ENCODE results near the gene TMEM98. TPM values are rescaled to one million over a fixed set of nuclear protein-coding genes. Genes with fewer than 3 reads are reported as not detected.
"Not testable (repeated sequence)": the region's sequence is repeated elsewhere in the genome, so short reads cannot be mapped to it uniquely, and the experiment has no call there.

TMEM98 gene
- not detected for polyA plus RNA-seq (ENCODE audit: low read depth in 6 of 6)

- H3K27ac Mint-ChIP-seq, result no peak within 1 kb of the TSS
- peaks cover 0 to 3% (median 0%) of the 10 kb centered on the region in 7 donors for H3K9me3 Mint-ChIP-seq
- H3K36me3 Mint-ChIP-seq, result no peaks in the 10 kb centered on the region
- peaks cover 0 to 5% (median 0%) of the 10 kb centered on the region in 3 donors for H3K4me1 Mint-ChIP-seq
- H3K27me3 Mint-ChIP-seq, result peaks cover 24 to 50% (median 44%) of the 10 kb centered on the region in 3 donors
- H3K4me3 Mint-ChIP-seq, result peak within 1 kb of the TSS in 7 of 8 donors; percentile 28 to 70 (median 54)
- DNase-seq, result no peak
- no peak for ATAC-seq (ENCODE audit: low read depth in 2 of 2)
Measured at GRCh38 chr17:32927724-32928585, at the start of gene TMEM98. TMEM98 (plus strand) TSS chr17:32928153; CDS start chr17:32931529, 3,376 bp downstream.

DNA sequence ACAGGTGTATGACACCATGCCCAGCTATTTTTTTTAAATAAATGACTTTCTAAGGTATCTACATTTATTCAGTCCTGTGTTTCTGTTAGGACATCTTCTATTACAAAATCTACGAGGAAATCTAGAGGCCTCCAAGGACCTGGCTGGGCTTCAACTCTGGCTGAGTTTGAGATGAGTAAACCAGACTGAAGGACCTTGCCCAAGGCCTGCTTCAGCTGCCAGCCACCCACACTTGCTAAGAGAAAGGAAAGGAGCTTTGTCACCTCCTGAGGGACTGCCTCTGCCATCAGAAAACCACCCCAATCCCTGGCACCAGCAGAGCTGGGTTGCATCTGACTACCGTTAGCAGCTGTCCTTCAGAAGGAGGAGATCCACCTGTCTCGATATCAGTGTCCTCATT, 49.7 kb upstream of the TMEM98 start:
- H3K27me3 Mint-ChIP-seq, result peaks cover 22 to 26% (median 24%) of the 10 kb centered on the region in 3 donors
- H3K36me3 Mint-ChIP-seq, result no peaks in the 10 kb centered on the region
- H3K4me1 Mint-ChIP-seq, result peaks cover 5 to 14% (median 12%) of the 10 kb centered on the region in 3 donors
- H3K27ac Mint-ChIP-seq, result no peak overlapping the region
- no peak for ATAC-seq (ENCODE audit: low read depth in 2 of 2)
- H3K9me3 Mint-ChIP-seq, result peaks cover 0 to 1% (median 0%) of the 10 kb centered on the region in 7 donors
- H3K4me3 Mint-ChIP-seq, result peak overlapping the region in 4 of 8 donors; percentile 27 to 89 (median 85)
- no peak for DNase-seq

GRCh38 chr17:32879134-32879533, 48.8 kb upstream of the TMEM98 start:
- no peak overlapping the region for H3K27ac Mint-ChIP-seq
- peak overlapping the region in 1 of 8 donors; percentile 88 for H3K4me3 Mint-ChIP-seq
- DNase-seq (no peak), ATAC-seq (ENCODE audit: low read depth in 2 of 2) (no peak)
- H3K9me3 Mint-ChIP-seq, result peaks cover 0 to 2% (median 0%) of the 10 kb centered on the region in 7 donors
- H3K36me3 Mint-ChIP-seq, result no peaks in the 10 kb centered on the region
- peaks cover 5 to 14% (median 12%) of the 10 kb centered on the region in 3 donors for H3K4me1 Mint-ChIP-seq
- peaks cover 26 to 33% (median 31%) of the 10 kb centered on the region in 3 donors for H3K27me3 Mint-ChIP-seq

- peaks cover 41 to 50% (median 43%) of the 10 kb centered on the region in 3 donors for H3K27me3 Mint-ChIP-seq
- DNase-seq (no peak), ATAC-seq (ENCODE audit: low read depth in 2 of 2) (no peak)
- peak overlapping the region in 1 of 8 donors; percentile 42 for H3K4me3 Mint-ChIP-seq
- no peaks in the 10 kb centered on the region for H3K36me3 Mint-ChIP-seq
- H3K4me1 Mint-ChIP-seq, result peaks cover 5 to 13% (median 9%) of the 10 kb centered on the region in 3 donors
- peaks cover 0 to 2% (median 0%) of the 10 kb centered on the region in 7 donors for H3K9me3 Mint-ChIP-seq
- H3K27ac Mint-ChIP-seq, result no peak overlapping the region
Measured at GRCh38 chr17:32880671-32881453, 47.1 kb upstream of the TMEM98 start.

- no peak overlapping the region for H3K27ac Mint-ChIP-seq
- peaks cover 0 to 7% (median 5%) of the 10 kb centered on the region in 3 donors for H3K4me1 Mint-ChIP-seq
- peaks cover 51 to 56% (median 55%) of the 10 kb centered on the region in 3 donors for H3K27me3 Mint-ChIP-seq
- ATAC-seq (ENCODE audit: low read depth in 2 of 2) (no peak), DNase-seq (no peak)
- H3K9me3 Mint-ChIP-seq, result peaks cover 0 to 2% (median 0%) of the 10 kb centered on the region in 7 donors
- no peak overlapping the region for H3K4me3 Mint-ChIP-seq
- no peaks in the 10 kb centered on the region for H3K36me3 Mint-ChIP-seq
Measured at GRCh38 chr17:32882029-32882428, 45.9 kb upstream of the TMEM98 start.

- no peak overlapping the region for H3K4me3 Mint-ChIP-seq
- ATAC-seq (ENCODE audit: low read depth in 2 of 2), result no peak
- H3K4me1 Mint-ChIP-seq, result peaks cover 0 to 2% (median under 1%) of the 10 kb centered on the region in 3 donors
- no peaks in the 10 kb centered on the region for H3K36me3 Mint-ChIP-seq
- no peak overlapping the region for H3K27ac Mint-ChIP-seq
- H3K27me3 Mint-ChIP-seq, result peaks cover 51 to 57% (median 56%) of the 10 kb centered on the region in 3 donors
- H3K9me3 Mint-ChIP-seq, result peaks cover 0 to 2% (median 0%) of the 10 kb centered on the region in 7 donors
- no peak for DNase-seq
Measured at GRCh38 chr17:32882734-32883133, 45.2 kb upstream of the TMEM98 start.

DNA sequence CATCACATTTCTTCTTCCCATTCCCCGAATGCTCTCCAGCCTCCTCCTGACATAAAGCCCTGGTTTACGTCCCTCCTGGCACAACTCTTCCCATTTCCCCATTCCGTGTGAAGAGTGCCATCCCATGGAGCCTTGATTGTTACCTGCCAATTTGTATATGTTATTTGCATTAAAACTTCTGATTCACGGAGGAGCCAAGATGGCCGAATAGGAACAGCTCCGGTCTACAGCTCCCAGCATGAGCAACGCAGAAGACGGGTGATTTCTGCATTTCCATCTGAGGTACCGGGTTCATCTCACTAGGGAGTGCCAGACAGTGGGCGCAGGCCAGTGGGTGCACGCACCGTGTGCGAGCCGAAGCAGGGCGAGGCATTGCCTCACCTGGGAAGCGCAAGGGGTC, 41.0 kb upstream of the TMEM98 start:
- not testable (repeated sequence) for DNase-seq

DNA sequence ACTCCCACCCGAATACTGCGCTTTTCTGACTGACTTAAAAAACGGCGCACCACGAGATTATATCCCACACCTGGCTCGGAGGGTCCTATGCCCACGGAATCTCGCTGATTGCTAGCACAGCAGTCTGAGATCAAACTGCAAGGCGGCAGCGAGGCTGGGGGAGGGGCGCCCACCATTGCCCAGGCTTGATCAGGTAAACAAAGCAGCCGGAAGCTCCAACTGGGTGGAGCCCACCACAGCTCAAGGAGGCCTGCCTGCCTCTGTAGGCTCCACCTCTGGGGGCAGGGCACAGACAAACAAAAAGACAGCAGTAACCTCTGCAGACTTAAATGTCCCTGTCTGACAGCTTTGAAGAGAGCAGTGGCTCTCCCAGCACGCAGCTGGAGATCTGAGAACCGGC, 40.5 kb upstream of the TMEM98 start:
- not testable (repeated sequence) for ATAC-seq (ENCODE audit: low read depth in 2 of 2); DNase-seq; H3K4me1 Mint-ChIP-seq; H3K4me3 Mint-ChIP-seq; H3K27ac Mint-ChIP-seq; H3K9me3 Mint-ChIP-seq; H3K36me3 Mint-ChIP-seq
- H3K27me3 Mint-ChIP-seq, result peaks cover 36 to 40% (median 40%) of the 10 kb centered on the region in 3 donors

More for the DNA sequence above, 41.0 kb upstream of the TMEM98 start:
- not testable (repeated sequence) for H3K4me1 Mint-ChIP-seq; H3K4me3 Mint-ChIP-seq; H3K36me3 Mint-ChIP-seq; H3K27ac Mint-ChIP-seq; ATAC-seq (ENCODE audit: low read depth in 2 of 2); H3K9me3 Mint-ChIP-seq
- peaks cover 40 to 45% (median 45%) of the 10 kb centered on the region in 3 donors for H3K27me3 Mint-ChIP-seq

GRCh38 chr17:32894245-32894644, 33.7 kb upstream of the TMEM98 start:
- Mint-ChIP-seq H3K27me3 (peaks cover 11 to 29% (median 26%) of the 10 kb centered on the region in 3 donors), H3K4me1 (no peaks in the 10 kb centered on the region), H3K9me3 (peaks cover 0 to 4% (median 0%) of the 10 kb centered on the region in 7 donors), H3K27ac (no peak overlapping the region), H3K4me3 (no peak overlapping the region), H3K36me3 (no peaks in the 10 kb centered on the region)
- DNase-seq, result no peak
- ATAC-seq (ENCODE audit: low read depth in 2 of 2), result no peak

DNA sequence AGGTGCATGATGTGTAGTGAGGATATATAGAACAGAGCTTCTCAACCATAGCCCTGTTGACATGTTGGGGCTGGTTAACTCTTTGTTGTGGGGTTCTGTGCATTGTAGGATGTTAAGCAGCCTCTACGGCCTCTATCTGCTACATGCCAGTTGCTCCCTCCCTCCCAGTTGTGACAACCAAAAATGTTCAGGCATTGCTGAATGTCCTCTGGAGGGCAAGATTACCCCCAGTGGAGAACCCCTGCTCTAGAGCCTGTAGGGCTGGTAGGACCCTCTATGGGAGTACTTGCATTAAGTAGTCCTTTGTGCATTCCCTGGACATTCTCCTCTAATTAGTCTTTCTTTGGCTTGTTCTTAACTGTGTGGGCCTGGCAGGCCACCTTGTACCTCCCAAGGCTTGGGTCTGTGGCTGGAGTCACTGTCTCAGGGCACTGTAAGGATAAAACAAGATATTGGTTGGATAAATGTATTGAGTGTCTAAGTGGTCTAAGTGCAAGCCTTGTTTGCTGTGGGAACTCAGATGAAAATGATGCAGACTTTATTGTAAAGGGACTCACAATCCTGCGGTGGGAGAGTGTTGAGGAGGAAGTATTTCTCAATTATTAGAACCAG, 31.2 kb upstream of the TMEM98 start:
- no peak for DNase-seq
- Mint-ChIP-seq H3K27ac (no peak overlapping the region), H3K27me3 (peaks cover 11 to 29% (median 26%) of the 10 kb centered on the region in 3 donors), H3K36me3 (no peaks in the 10 kb centered on the region), H3K9me3 (peaks cover 0 to 4% (median under 1%) of the 10 kb centered on the region in 7 donors), H3K4me3 (no peak overlapping the region), H3K4me1 (no peaks in the 10 kb centered on the region)
- ATAC-seq (ENCODE audit: low read depth in 2 of 2), result no peak

- ATAC-seq (ENCODE audit: low read depth in 2 of 2), result no peak
- H3K4me3 Mint-ChIP-seq, result no peak overlapping the region
- no peaks in the 10 kb centered on the region for H3K4me1 Mint-ChIP-seq
- H3K27ac Mint-ChIP-seq, result no peak overlapping the region
- H3K36me3 Mint-ChIP-seq, result no peaks in the 10 kb centered on the region
- H3K27me3 Mint-ChIP-seq, result peaks cover 8 to 33% (median 31%) of the 10 kb centered on the region in 3 donors
- no peak for DNase-seq
- peaks cover 0 to 4% (median 0%) of the 10 kb centered on the region in 7 donors for H3K9me3 Mint-ChIP-seq
Measured at GRCh38 chr17:32899236-32900013, 28.5 kb upstream of the TMEM98 start.

DNA sequence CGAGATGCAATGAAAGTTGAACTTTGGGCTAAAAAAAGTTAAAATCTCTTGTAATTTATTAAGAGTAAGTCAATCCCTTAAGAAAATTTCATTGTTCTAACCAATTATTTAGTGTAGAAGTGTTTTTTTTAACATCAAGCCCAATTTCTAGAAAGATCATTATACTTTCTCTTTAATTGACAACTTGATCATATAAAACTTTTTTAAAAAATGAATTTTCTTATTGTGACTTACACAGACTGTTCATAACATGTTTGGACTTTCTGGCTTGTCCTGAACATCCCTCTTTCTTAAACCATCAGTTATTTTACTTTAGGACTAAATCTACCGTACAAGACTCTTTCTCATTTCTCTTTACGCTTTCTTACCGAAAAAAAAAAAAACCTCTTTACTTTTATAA, 26.2 kb upstream of the TMEM98 start:
- Mint-ChIP-seq H3K36me3 (no peaks in the 10 kb centered on the region), H3K27ac (no peak overlapping the region), H3K4me3 (no peak overlapping the region), H3K4me1 (no peaks in the 10 kb centered on the region), H3K9me3 (peaks cover 0 to 4% (median 0%) of the 10 kb centered on the region in 7 donors), H3K27me3 (peaks cover 24 to 38% (median 33%) of the 10 kb centered on the region in 3 donors)
- DNase-seq (no peak), ATAC-seq (ENCODE audit: low read depth in 2 of 2) (no peak)
